ENCODE results near the gene EIF4G1.

- TF ChIP-seq EP300 (IDR thresholded peaks at IDR 0.05), result no peak
- no peak for TF ChIP-seq POLR2A (IDR thresholded peaks at IDR 0.05)
These were observed 17.8 kb upstream of the EIF4G1 start for GRCh38 chr3:184296616-184297015.
